OCI-LY1 (cell line): ENCODE measurements around the gene GIPC2.

Source experiments
- H2AFZ ChIP-seq: fragments of 200-600 bp; sonication (generic), shearing (Covaris generic); 2 replicates; pipeline ENCODE4 v1.6.0; 2014; ENCODE audit warnings: antibody characterized with exemption, mild to moderate bottlenecking, low read length
- H3F3A ChIP-seq: fragments of 200-600 bp; sonication (generic), shearing (Covaris generic); 2 replicates; pipeline ENCODE4 v1.6.0; 2014; ENCODE audit warnings: mild to moderate bottlenecking, antibody characterized with exemption, low read length, moderate library complexity; ENCODE audit not compliant: insufficient read depth
- H3K27ac ChIP-seq: fragments of 200-600 bp; sonication (generic); 2 replicates; pipeline ENCODE4 v1.5.1; 2014; ENCODE audit warnings: low read length, mixed run types, mild to moderate bottlenecking, low read depth; ENCODE audit not compliant: poor library complexity, severe bottlenecking
- H3K27me3 ChIP-seq: fragments of 200-600 bp; sonication (generic); 2 replicates; pipeline ENCODE4 v1.6.0; 2014; ENCODE audit warnings: antibody characterized with exemption, mild to moderate bottlenecking, low read length, moderate library complexity; ENCODE audit not compliant: insufficient read depth
- H3K36me3 ChIP-seq: fragments of 200-600 bp; sonication (generic); 2 replicates; pipeline ENCODE4 v1.6.1; 2014; ENCODE audit warnings: mild to moderate bottlenecking, antibody characterized with exemption, low read length, moderate library complexity, mixed read lengths; ENCODE audit not compliant: insufficient read depth
- H3K4me1 ChIP-seq: fragments of 200-600 bp; sonication (generic); 2 replicates; pipeline ENCODE4 v1.5.1; 2014; ENCODE audit warnings: mild to moderate bottlenecking, low read length, moderate library complexity; ENCODE audit not compliant: insufficient read depth, severe bottlenecking
- H3K4me2 ChIP-seq: fragments of 200-600 bp; sonication (generic), shearing (Covaris generic); 2 replicates; pipeline ENCODE4 v1.6.1; 2014; ENCODE audit warnings: low read length
- H3K4me3 ChIP-seq: fragments of 200-600 bp; sonication (generic); 2 replicates; pipeline ENCODE4 v1.5.1; 2014; ENCODE audit warnings: low read length, low read depth, mild to moderate bottlenecking, mixed read lengths; ENCODE audit not compliant: poor library complexity, severe bottlenecking
- H3K79me2 ChIP-seq: fragments of 200-600 bp; shearing (Covaris generic); 2 replicates; pipeline ENCODE4 v1.6.1; 2016; ENCODE audit warnings: mixed run types, low read length, mixed read lengths; ENCODE audit not compliant: insufficient read depth
- H3K9ac ChIP-seq: fragments of 200-600 bp; sonication (generic), shearing (Covaris generic); 2 replicates; pipeline ENCODE4 v1.6.1; 2014; ENCODE audit warnings: mild to moderate bottlenecking, low read length, mixed read lengths
- H3K9me2 ChIP-seq: fragments of 200-600 bp; sonication (generic), shearing (Covaris generic); 2 replicates; pipeline ENCODE4 v1.6.1; 2014; ENCODE audit warnings: low read depth, mild to moderate bottlenecking, low read length, mixed read lengths
- H3K9me3 ChIP-seq: fragments of 200-600 bp; shearing (Covaris generic); 2 replicates; pipeline ENCODE4 v1.6.1; 2014; ENCODE audit warnings: low read length, mixed read lengths
- H4K20me1 ChIP-seq: fragments of 200-600 bp; sonication (generic), shearing (Covaris generic); 2 replicates; pipeline ENCODE4 v1.6.0; 2016; ENCODE audit warnings: mild to moderate bottlenecking, low read length; ENCODE audit not compliant: insufficient read depth
- CTCF ChIP-seq: fragments of 200-600 bp; sonication (generic), shearing (Covaris generic); IDR thresholded peaks from 2 replicates; pipeline ENCODE4 v1.5.1; 2017; ENCODE audit warnings: mild to moderate bottlenecking, antibody characterized with exemption, low read length, moderate library complexity, mixed read lengths
- EZH2 ChIP-seq: fragments of 200-600 bp; sonication (generic), shearing (Covaris generic); IDR thresholded peaks from 2 replicates; pipeline ENCODE4 v1.8.0; 2017; ENCODE audit warnings: borderline replicate concordance, mixed run types, mild to moderate bottlenecking, antibody characterized with exemption, low read length, moderate library complexity, mixed read lengths

GIPC2 gene

DNA sequence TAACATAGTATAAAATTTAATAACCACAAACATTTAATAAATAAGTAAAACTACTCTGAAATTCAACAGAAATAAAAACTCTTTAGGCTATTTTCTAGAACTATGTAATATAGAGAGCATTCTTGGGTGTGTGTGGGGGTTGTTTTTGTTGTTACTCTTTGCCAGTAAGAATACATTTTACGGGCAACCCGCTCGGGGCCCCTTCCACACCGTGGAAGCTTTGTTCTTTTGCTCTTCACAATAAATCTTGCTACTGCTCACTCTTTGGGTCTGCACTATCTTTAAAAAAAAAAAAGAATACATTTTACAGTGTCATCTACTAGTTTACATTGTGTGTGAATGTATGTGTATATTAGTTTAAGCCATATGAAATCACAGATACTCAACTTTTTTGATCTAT lies 16.0 kb upstream of the GIPC2 start:
- TF ChIP-seq EZH2 (no peak), CTCF (no peak)
- Histone ChIP-seq H3K4me3 (no peak overlapping the region), H3K9me3 (no peaks in the 10 kb centered on the region), H3K27ac (no peak overlapping the region), H3K9ac (no peak overlapping the region), H4K20me1 (no peaks in the 10 kb centered on the region), H3K36me3 (no peaks in the 10 kb centered on the region), H3K4me2 (no peak overlapping the region), H2AFZ (no peak overlapping the region), H3F3A (no peaks in the 10 kb centered on the region), H3K27me3 (no peaks in the 10 kb centered on the region), H3K79me2 (no peaks in the 10 kb centered on the region), H3K9me2 (no peaks in the 10 kb centered on the region), H3K4me1 (no peaks in the 10 kb centered on the region)

GRCh38 chr1:78032996-78033796 lies 12.6 kb upstream of the GIPC2 start:
- no peak overlapping the region for H3K4me3 ChIP-seq
- H3F3A ChIP-seq, result no peaks in the 10 kb centered on the region
- H4K20me1 ChIP-seq, result no peaks in the 10 kb centered on the region
- no peak overlapping the region for H2AFZ ChIP-seq
- no peak overlapping the region for H3K4me2 ChIP-seq
- H3K79me2 ChIP-seq, result no peaks in the 10 kb centered on the region
- H3K9ac ChIP-seq, result no peak overlapping the region
- H3K36me3 ChIP-seq, result no peaks in the 10 kb centered on the region
- no peaks in the 10 kb centered on the region for H3K27me3 ChIP-seq
- H3K9me2 ChIP-seq, result no peaks in the 10 kb centered on the region
- TF ChIP-seq CTCF (no peak), EZH2 (no peak)
- no peaks in the 10 kb centered on the region for H3K4me1 ChIP-seq
- H3K9me3 ChIP-seq, result no peaks in the 10 kb centered on the region
- no peak overlapping the region for H3K27ac ChIP-seq

- no peak overlapping the region for H3K27ac ChIP-seq
- no peak overlapping the region for H3K4me2 ChIP-seq
- H3K9me3 ChIP-seq, result no peaks in the 10 kb centered on the region
- no peaks in the 10 kb centered on the region for H3K9me2 ChIP-seq
- no peak overlapping the region for H3K4me3 ChIP-seq
- H3F3A ChIP-seq, result no peaks in the 10 kb centered on the region
- H3K4me1 ChIP-seq, result no peaks in the 10 kb centered on the region
- no peaks in the 10 kb centered on the region for H3K27me3 ChIP-seq
- no peaks in the 10 kb centered on the region for H3K79me2 ChIP-seq
- no peak overlapping the region for H2AFZ ChIP-seq
- H3K9ac ChIP-seq, result no peak overlapping the region
- no peaks in the 10 kb centered on the region for H3K36me3 ChIP-seq
- TF ChIP-seq EZH2 (no peak), CTCF (no peak)
- H4K20me1 ChIP-seq, result no peaks in the 10 kb centered on the region
Measured at GRCh38 chr1:78033797-78034172, 12.0 kb upstream of the GIPC2 start.
